Ectodermal cell (in vitro differentiated cells): ENCODE results near the gene FAM53A.
"Not testable (repeated sequence)": the region's sequence is repeated elsewhere in the genome, so short reads cannot be mapped to it uniquely, and the experiment has no call there.

ENCODE experiments used
- H3K27ac ChIP-seq: 2 replicates; pipeline ENCODE4 v1.7.0; 2013; ENCODE audit warnings: mild to moderate bottlenecking, low read depth, low read length; ENCODE audit not compliant: insufficient read depth, poor library complexity, severe bottlenecking
- H3K27me3 ChIP-seq: 2 replicates; pipeline ENCODE4 v1.7.0; 2013; ENCODE audit warnings: mild to moderate bottlenecking, low read length; ENCODE audit not compliant: insufficient read depth, control insufficient read depth, poor library complexity, severe bottlenecking
- H3K36me3 ChIP-seq: one replicate; pipeline ENCODE4 v1.7.0; 2013; ENCODE audit warnings: low read length; ENCODE audit not compliant: control insufficient read depth, insufficient read depth
- H3K4me1 ChIP-seq: one replicate; pipeline ENCODE4 v1.7.0; 2013; ENCODE audit warnings: low read length; ENCODE audit not compliant: control insufficient read depth, insufficient read depth
- H3K4me3 ChIP-seq: 2 replicates; pipeline ENCODE4 v1.7.0; 2013; ENCODE audit warnings: low read depth, low read length, control low read depth; ENCODE audit not compliant: insufficient read depth
- H3K9me3 ChIP-seq: 2 replicates; pipeline ENCODE4 v1.7.0; 2013; ENCODE audit warnings: mild to moderate bottlenecking, low read length, moderate library complexity; ENCODE audit not compliant: control insufficient read depth
- WGBS, 2 experiments: methylation state at CpG; one replicate each; pipeline ENCODE4 v1.1.7; 2013; ENCODE audit warnings: missing lambda C conversion rate in 2 of 2; 5-methylcytosine and 5-hydroxymethylcytosine counted together

Gene FAM53A

DNA sequence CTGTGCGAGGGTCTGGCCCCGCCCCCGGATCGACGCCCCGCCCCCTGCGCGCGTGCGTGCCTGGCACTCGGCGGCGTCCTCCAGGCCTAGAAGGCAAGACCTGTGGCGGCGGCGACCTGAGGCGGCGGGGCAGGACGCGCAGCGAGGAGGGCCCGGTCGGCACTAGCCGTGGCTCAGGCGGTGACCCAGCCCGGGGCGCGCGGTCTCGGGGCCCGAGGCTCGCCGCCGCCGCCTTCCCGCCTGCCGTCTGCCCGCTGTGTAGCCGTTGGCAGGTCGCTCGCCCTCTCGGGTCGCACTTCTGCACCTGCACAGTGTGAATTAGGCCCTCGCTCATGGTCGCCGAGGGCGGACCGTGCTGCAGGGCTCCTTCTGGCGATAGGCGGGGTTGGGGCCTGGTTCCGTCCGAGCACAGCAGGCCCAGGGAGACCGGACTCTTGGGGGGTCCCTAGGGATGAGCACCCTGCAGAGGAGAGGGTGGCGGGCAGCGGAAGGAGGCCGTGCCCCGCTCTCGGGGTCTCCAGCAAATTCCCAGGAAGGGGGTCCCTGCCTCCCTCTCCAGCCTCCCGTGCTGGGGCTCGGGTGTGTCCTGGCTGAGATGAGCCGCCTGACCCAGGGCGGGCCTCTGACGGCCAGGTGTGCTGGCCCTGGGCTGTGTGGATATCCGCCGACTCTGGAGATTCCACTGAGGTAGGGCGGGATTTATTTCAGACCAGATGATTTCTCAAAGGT, 557 bp upstream of the FAM53A start:
- peak overlapping the region; percentile 14 for H3K4me3 ChIP-seq
- H3K9me3 ChIP-seq: no peaks in the 10 kb centered on the region
- H3K36me3 ChIP-seq: no peaks in the 10 kb centered on the region
- H3K27me3 ChIP-seq: peaks cover 19% of the 10 kb centered on the region
- H3K4me1 ChIP-seq: peaks cover 10% of the 10 kb centered on the region
- 54% methylated on average over 66 of the region's 66 CpGs for WGBS, 2 experiments
- no peak overlapping the region for H3K27ac ChIP-seq

DNA sequence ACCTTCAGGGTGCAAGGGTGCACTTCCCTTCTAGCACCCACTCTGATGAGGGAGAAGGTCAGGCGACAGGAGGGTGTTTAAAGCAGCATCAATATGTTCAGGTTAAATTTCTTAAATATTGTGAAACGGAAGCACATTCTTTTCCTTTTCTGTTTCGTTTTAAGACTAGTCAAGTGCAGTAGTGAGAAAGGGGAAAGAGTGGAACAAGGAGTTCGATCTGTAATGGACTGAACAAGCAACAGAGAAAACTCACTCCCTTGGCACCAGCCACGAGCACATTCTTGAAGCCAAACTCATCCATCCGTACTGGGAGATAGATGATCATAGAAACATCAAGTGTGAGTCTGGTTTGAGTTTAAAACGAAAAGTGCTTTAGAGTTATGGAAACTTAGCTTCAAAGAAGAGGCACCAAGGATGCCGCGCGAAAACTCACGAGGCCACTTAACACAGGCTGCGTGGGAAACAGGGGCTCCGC, 815 bp downstream of the FAM53A start:
- H3K4me3 ChIP-seq: peak overlapping the region; percentile 47
- whole genome bisulfite sequencing, 2 experiments: 31 to 33% methylated on average over 13 of the region's 13 CpGs
- H3K36me3 ChIP-seq: no peaks in the 10 kb centered on the region
- no peak overlapping the region for H3K27ac ChIP-seq
- no peaks in the 10 kb centered on the region for H3K9me3 ChIP-seq
- H3K27me3 ChIP-seq: peaks cover 19% of the 10 kb centered on the region
- H3K4me1 ChIP-seq: peaks cover 10% of the 10 kb centered on the region

GRCh38 chr4:1682860-1683259, 1.3 kb downstream of the FAM53A start:
- no peak overlapping the region for H3K27ac ChIP-seq
- peak overlapping the region; percentile 47 for H3K4me3 ChIP-seq

DNA sequence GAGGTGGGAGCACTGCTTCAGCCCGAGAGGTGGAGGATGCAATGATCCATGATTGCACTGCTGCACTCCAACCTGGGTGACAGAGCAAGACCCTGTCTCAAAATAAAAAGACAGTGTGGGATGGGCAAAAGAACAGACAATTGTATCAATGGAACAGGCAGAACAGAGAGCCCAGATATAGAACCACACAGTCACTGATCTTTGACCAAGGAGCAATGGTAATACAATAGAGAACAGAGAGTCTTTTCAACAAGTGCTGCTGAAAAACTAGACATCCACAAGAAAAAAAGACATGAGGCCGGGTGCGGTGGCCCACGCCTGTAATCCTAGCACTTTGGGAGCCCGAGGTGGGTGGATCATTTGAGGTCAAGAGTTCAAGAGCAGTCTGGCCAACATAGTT, 5.9 kb downstream of the FAM53A start:
- Histone ChIP-seq H3K4me1 (peaks cover 8% of the 10 kb centered on the region), H3K4me3 (no peak overlapping the region), H3K27ac (no peak overlapping the region), H3K27me3 (peaks cover 12% of the 10 kb centered on the region), H3K36me3 (no peaks in the 10 kb centered on the region), H3K9me3 (no peaks in the 10 kb centered on the region)
- 89 to 91% methylated on average over 5 of the region's 5 CpGs for WGBS, 2 experiments

More at GRCh38 chr4:1682860-1683259, 1.3 kb downstream of the FAM53A start:
- Histone ChIP-seq H3K27me3 (peaks cover 19% of the 10 kb centered on the region), H3K4me1 (peaks cover 10% of the 10 kb centered on the region), H3K9me3 (no peaks in the 10 kb centered on the region), H3K36me3 (no peaks in the 10 kb centered on the region)
- WGBS, 2 experiments: 78 to 84% methylated on average over 13 of the region's 13 CpGs

- no peaks in the 10 kb centered on the region for H3K4me1 ChIP-seq
- no peaks in the 10 kb centered on the region for H3K27me3 ChIP-seq
- no peaks in the 10 kb centered on the region for H3K36me3 ChIP-seq
- H3K4me3 ChIP-seq: no peak overlapping the region
- WGBS, 2 experiments: 82 to 86% methylated on average over 24 to 25 of the region's 25 CpGs
- H3K27ac ChIP-seq: no peak overlapping the region
- no peaks in the 10 kb centered on the region for H3K9me3 ChIP-seq
Observed at GRCh38 chr4:1676605-1677525, 7.2 kb downstream of the FAM53A start.

DNA sequence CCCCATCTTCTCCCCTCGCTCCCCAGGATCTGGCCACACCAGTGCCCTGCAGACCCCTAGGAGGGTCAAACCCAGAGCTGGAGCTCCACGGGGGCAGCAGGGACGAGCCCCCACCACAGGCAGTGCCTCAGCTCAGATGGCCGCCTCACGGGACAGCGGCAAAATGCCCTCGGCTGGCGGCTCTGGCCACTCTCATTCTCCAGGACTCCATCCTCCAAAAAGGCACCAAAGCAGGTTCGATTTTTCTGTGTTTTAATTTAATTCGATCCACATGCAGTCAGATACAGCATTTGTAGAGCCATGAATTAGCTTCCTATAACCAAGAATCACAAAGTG, 8.3 kb downstream of the FAM53A start:
- no peak overlapping the region for H3K4me3 ChIP-seq
- no peaks in the 10 kb centered on the region for H3K27me3 ChIP-seq
- no peaks in the 10 kb centered on the region for H3K36me3 ChIP-seq
- H3K9me3 ChIP-seq: no peaks in the 10 kb centered on the region
- H3K27ac ChIP-seq: no peak overlapping the region
- H3K4me1 ChIP-seq: no peaks in the 10 kb centered on the region
- 82 to 84% methylated on average over 10 of the region's 10 CpGs for WGBS, 2 experiments

- no peak overlapping the region for H3K4me3 ChIP-seq
- 92 to 93% methylated on average over 19 of the region's 19 CpGs for WGBS, 2 experiments
- H3K4me1 ChIP-seq: no peaks in the 10 kb centered on the region
Observed at GRCh38 chr4:1675136-1675801, 8.8 kb downstream of the FAM53A start.

DNA sequence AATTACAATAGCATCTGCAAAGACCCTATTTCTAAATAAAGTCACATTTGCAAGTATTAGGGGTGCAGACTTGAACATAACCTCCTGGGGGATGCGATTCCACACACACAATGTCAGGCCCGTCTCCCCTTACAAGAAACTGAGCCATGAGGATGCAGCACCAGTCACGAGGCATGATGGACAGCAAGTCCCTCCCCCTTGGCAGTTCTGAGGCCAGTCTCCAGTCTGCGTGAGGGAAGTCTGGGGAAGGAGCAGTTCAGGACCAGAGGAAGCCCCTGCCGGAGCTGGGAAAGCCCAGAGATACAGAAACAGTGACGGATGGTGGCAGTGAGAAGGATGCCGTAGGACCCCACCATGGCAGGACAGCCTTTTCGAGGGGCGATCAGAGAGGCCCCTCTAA, 9.4 kb downstream of the FAM53A start:
- Histone ChIP-seq H3K27me3 (no peaks in the 10 kb centered on the region), H3K36me3 (no peaks in the 10 kb centered on the region), H3K4me3 (no peak overlapping the region), H3K9me3 (no peaks in the 10 kb centered on the region), H3K4me1 (no peaks in the 10 kb centered on the region), H3K27ac (no peak overlapping the region)
- WGBS, 2 experiments: 66 to 69% methylated on average over 9 of the region's 9 CpGs

More at GRCh38 chr4:1675136-1675801, 8.8 kb downstream of the FAM53A start:
- H3K27me3 ChIP-seq: no peaks in the 10 kb centered on the region
- no peak overlapping the region for H3K27ac ChIP-seq
- H3K9me3 ChIP-seq: no peaks in the 10 kb centered on the region
- no peaks in the 10 kb centered on the region for H3K36me3 ChIP-seq

GRCh38 chr4:1673671-1674070, 10.4 kb downstream of the FAM53A start:
- no peak overlapping the region for H3K4me3 ChIP-seq
- no peaks in the 10 kb centered on the region for H3K4me1 ChIP-seq
- no peaks in the 10 kb centered on the region for H3K36me3 ChIP-seq
- WGBS, 2 experiments: 87 to 90% methylated on average over 20 of the region's 20 CpGs
- no peak overlapping the region for H3K27ac ChIP-seq
- H3K9me3 ChIP-seq: no peaks in the 10 kb centered on the region
- H3K27me3 ChIP-seq: no peaks in the 10 kb centered on the region

GRCh38 chr4:1671011-1671410, 13.1 kb downstream of the FAM53A start:
- H3K9me3 ChIP-seq, H3K27ac ChIP-seq, H3K36me3 ChIP-seq, H3K4me1 ChIP-seq, H3K4me3 ChIP-seq, H3K27me3 ChIP-seq: not testable (repeated sequence)
- 89 to 95% methylated on average over 18 of the region's 20 CpGs for WGBS, 2 experiments
